HG02970 (cell line): ENCODE results near the gene TPM3.
"Not testable (repeated sequence)": the region's sequence is repeated elsewhere in the genome, so short reads cannot be mapped to it uniquely, and the experiment has no call there.

Experiments
- ATAC-seq: cut with Tn5 transposase; IDR thresholded peaks from one replicate; pipeline ENCODE4 v1.9.1; 2021; ENCODE audit warnings: mild to moderate bottlenecking, moderate library complexity, moderate number of reproducible peaks; ENCODE audit not compliant: unreplicated experiment, low FRiP score

TPM3 gene

DNA sequence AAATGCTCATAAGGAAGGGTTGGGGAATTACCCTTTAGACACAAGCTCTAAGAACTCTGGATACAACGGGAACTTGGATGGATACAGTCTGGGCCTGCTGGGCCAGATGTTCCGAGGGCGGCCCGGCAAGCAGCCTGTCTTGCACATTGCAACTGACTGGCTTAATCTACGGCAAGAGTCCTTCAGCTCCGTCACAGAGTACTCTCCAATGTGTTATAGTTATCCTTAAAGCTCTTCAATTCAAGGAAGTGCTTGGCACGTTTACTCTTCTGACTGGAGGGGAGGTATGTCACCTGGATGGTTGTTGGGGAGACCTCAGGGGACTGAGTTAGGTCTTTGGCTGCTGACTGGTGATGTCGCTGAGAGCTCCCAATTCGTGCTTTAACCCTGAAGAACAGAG lies 15.4 kb upstream of the TPM3 start:
- no peak for ATAC-seq

DNA sequence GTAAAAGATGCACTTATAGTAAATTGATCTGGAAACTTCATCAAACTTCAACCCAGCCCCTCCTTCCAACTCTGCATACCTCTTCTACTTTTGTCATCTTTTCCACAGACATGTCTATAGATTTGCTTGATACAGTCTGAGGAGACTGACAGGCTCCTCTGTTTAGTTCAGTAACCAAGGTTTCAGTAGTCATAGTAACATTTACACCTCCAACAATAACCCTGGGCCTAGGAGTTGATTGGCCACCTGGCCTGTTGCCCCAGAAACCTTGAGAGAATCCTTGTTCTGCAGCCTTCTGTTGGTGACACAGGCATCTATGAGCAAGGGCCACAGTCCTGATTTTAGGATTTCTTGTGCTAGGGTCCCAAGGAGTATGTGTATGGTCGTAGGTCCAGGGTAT lies 14.3 kb upstream of the TPM3 start, which contains the start of gene CFAP141:
Gene CFAP141 (minus strand): TSS at position 138 of the 400 bp plus-strand sequence. CDS start 26 bp downstream, at position 112.
- no peak for ATAC-seq

DNA sequence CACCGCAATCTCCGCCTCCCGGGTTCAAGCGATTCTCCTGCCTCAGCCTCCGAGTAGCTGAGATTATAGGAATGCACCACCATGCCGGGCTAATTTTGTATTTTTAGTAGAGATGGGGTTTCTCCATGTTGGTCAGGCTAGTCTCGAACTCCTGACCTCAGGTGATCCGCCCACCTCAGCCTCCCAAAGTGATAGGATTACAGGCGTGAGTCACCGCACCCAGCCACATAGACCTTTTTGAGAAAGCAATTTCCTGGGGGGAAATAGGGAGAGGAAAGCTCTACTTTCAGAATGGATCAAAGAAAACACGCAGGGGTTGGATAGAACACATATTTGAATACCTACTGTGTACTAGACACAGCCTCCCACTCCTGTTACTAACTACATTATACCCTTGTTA lies 13.9 kb upstream of the TPM3 start:
- not testable (repeated sequence) for ATAC-seq

DNA sequence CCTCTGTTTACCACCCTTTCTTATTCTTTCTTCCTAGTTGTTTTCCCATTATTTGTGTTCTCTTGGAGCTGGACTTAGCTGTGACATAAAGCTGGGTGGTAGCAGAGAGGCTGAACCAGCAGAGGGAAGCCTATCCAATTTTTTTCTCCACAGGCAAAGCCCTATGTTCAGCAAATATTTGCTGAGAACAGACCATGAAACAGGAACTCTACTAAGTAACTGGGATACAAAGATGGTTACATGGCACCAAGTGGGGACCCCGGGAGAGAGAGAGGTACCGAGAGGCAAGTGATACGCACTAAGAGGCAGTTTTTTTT lies 7.6 kb upstream of the TPM3 start:
- no peak for ATAC-seq

DNA sequence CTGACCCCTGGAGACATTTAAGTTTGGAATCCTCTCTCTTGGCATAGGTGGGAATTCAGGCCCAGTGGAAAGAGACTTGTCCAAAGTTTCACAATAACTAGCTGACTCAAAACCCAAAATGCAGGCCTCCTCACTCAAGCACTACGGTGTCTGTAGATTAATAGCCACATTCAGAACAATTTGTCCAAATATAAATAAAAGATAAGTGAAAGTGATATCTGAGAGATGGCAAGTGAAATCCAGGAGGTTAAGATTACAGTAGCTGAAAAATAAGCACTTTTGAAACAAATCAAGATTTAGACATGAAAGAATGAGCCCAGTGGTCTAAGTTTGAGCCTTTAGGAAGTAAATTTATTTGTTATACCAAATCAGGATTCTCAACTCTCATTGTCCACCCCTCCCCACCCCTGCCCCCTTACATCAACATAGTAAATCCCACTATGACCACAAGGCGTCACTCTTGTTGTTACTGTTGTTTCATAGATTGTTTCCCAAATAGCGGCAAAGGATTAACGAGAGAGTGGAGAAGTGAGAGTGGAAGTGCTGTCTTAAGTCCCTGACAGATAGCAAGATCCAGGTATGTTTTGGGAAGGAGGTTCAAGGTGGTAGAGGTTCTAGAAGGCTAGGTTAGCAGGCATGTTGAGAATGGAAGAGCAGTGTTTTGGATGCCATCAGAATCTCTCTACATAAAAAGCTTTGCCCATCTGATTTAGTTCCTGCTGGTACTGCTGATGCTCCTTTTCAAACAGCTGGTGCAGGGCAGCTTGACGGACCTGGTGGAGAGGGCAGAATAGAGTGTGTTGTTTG lies 7.1 kb upstream of the TPM3 start:
- ATAC-seq: no peak

DNA sequence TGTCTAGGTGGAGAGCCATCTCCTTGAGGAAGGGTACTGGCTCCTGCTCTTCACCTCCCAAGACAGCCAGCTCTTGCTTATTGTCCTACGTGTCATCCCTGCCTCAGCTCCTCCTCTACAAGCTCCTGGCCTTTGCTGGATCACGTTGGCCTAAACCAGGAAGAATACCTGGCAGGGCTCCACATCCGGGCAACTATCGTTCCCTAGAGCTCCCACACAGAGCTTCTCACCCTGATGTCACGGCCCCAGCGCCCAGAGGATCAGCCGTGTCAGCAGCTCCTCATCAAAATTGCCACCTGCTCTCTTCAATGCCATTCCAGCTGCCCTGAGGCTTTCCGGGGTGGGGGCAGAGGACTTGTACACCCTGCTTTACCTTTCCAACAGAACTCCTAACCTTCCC lies 1.9 kb upstream of the TPM3 start:
- no peak for ATAC-seq

DNA sequence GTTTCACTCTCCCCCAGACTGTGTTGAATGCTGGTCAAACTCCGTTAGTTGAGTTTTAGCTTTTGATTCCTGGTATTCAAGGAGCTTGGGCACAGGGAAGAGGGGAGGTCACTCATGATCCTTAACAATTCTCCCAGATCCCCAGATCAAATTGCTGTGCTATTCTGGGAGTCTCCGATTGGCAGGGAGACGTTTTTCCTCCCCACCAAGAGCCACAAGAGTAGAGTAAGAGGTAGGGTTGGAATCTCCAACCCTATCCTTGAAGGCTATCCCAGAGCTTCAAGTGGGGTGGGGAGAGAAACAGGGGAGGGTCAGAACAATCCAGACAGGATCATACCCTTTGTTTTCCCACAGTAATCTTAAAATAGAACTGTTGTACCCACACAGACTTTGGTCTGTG lies 576 bp upstream of the TPM3 start:
- no peak for ATAC-seq

DNA sequence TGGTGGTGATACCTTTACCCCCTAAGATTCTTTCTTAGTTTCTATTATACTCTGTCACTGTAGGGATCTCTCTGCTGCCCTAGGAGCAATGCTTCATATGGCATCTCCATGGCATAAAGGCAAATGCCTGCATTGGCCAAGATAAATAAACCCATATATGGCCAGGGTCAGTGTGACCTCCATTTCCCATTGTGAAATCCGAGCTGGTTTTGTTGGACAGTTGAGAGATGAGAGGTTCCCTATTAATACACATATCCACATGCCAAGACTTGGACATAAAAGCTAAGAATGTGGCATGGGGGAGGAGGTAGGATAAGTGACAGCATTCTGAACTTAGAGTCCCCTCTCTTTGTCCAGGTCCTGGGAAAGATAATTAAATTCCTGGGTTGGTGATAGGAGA lies 1.4 kb downstream of the TPM3 start:
- no peak for ATAC-seq

DNA sequence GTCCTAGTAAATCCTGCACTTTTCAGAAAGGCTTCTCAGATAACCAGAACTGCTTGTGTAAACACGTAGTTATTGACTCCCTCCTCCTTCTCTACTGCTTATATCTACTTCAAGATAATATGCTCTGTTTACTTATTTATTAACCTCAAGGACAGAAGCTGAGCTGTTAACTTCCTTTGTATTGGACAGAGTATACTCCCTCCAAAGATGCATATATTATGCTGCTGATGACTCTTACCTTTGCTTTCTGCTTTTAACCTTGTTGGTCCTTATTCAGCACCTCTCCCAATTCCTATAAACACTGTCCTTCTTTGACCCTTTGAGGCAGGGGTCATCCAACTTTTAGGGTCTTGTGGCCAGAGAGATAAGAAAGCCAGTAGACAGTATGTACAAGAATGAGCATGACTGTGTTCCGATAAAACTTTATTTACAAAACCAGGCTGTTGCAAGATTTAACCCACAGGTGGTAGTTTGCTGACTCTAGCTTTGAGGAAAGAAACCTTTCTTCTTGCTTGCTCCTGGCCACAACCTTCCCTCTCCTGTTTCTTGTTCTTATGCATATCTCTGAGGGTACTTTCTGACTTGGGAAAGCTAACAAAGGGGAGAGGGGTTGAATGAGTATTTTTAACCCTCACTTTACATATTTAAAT lies 4.9 kb downstream of the TPM3 start:
- no peak for ATAC-seq

DNA sequence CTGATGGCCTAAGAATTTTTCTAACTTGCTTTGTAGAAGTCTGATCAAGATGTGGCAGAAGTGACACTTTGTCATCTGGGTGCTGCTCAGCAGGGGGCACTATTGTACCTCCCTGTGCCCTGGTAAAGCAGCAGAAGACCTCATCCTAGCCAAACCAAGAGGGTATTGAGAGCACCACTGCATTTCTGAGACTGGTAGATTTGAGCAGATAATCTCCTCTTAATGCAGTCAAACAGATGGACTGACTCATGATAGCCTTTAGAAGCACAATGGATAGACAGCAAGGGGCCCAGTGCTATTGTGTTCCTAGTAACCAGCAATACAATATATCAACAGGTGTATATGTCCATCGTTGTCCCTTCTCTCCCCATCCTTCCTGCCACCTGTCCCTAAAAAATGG lies 5.7 kb downstream of the TPM3 start:
- no peak for ATAC-seq

DNA sequence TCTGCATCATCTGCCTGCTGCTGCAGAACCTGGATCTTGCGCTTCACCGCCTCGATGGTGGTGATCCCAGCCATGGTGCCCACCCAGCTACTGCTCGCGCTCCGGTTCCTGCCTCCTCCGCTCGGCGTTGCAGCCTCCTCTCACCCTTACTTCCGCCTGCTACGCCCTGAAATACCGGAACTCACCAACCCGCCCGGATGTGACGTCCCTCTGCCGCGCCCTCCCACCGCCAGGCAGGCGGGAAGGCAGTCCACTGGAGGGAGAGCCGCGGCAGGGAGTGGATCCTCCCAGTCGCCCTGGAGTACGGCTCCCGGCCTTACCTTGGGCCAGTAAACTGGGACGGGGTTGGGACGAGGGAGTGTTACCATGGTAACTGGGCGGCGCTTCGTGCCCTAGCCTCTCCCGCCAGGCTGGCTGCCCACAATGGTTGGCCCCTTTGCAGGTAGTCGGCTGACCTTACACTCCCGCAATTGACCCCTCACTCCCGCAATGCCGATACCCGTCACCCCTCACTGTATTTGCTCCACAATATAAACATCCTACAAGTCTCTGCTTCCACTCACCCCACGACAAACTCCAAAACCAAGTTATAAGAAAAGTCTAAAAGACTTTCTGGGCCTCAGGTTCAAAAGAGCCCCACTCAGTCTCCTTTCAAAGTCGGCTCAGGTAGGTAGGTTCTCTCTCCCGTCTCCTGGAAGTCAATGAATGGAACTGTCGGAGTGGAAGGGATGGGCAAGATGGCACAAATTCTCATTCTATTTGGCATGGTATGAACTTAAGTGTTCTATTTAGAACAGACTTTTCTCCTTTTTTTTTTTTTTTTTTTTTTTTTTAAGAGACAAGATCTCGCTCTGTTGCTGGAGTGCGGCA lies 8.6 kb downstream of the TPM3 start:
- ATAC-seq: peak; percentile 66

DNA sequence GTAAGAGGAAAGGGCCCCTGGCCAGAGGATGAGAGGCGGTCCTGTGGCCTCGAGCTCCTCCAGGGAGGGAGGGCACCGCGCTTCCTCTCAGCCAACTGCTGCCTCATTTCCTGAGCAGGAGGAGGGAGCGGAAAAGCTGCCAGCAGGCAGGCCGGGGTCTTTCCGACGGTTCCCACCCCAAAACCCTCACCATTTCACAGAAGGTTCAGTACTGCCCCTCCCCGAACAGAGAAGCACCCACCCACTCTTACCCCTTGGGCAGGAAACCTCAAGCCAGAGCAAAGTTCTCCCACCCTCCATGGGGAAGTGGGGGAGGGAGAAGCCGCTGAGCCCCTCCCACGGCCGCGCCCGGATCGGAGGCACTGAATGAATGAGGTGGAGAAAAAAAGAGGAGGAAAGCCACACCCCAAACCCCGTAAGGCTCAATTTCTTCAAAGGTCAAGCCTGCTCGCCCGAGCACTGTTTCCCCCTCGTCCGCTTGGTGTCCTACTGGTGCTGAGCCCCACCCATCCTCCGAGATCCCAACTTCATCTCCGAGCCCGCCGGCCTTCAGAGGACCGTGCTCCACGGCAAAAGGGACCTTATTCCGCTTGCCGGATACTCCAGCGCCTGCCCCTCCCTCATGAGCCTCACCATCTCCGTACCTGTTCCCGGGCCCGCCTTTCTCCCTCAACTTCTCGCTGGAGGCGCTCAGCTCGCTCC lies 9.4 kb downstream of the TPM3 start:
- ATAC-seq: no peak

DNA sequence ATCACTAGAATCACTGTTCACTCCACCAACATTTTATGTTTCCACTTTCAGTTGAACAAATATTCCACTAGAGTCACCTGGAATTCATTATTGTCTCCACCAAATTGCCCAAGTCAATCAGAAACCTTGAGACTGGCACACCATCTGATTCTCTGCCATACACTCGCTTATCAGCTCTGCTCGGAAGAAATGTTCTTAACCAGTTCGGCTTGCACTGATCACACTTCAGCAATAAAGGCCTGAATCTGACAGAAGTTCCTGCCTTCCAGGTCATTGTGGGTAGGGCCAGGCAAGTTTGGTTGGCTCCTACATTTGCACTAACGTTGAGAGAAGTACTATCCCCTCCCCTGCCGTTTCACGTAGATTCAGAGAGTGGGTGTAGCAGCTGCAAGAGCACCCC lies 10.0 kb downstream of the TPM3 start:
- no peak for ATAC-seq

DNA sequence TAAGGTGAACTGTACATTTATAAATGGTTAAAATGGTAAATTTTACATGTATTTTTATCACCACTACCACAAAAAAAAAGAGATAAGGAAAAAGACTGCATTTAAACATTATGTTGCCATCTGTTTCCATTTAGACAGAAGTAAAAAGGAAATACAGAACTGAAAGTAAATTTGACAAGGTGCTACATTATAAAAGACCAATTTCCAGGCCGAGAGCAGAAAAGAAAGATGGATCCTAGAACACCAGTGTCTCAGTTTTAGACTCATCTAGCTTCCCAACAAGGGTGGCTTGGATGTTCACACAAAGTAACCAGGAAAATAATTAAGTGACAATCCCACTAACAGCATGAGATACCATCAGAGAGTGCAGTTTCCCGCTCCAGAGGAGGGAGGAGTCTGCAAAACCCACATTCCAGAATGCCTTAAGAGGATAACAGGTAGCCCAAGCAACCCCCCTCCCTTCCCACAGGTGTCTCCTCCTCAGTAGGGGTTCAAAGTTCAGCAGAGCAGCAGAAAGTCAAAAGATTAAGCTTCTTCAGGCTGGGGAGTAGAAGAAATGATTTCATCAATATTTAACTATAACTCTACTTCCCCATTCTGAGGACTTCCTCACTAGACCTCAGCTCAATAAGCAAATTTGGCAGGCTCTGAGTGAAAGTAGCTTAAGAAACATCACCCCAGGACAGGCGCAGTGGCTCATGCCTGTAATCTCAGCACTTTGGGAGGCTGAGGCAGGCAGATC lies 11.8 kb downstream of the TPM3 start:
- no peak for ATAC-seq

DNA sequence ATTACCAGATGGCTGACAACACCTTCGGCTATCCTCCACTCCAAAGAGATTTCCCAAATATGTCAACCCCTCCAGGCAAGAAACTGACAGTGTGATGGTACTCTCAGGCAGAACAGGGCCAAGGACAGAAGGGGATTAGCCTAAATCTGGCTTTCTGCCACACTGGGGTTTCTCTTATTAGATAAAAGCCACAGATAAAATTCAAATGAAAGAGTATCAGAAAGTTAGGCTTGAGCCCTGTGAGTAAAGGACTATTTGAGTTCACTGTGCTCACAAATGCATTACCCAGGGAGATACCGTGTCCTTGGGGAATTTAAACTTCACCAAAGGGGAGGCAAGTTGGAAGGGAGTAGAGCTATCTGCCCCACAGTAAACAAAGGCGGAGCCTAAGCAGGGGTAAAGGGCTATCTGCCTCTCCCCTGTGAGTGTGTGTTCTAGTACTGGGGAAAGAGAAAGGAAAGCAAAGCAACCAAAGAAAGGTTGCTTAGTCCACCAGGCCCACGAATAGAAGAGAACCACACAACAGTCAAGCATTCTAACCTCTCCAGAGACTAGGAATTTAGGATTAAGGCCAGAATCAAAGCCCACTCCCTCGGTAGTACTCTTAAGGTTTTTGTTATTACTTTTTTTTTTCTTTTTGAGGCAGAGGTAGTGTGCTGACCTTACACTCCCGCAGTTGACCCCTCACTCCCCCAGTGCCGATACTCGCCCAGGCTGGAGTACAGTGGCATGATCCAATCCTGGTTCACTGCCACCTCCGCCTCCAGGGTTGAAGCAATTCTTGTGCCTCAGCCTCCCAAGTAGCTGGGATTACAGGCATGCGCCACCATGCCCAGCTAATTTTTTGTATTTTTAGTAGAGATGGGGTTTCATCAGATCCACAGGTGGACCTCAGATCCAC lies 12.7 kb downstream of the TPM3 start:
- no peak for ATAC-seq

DNA sequence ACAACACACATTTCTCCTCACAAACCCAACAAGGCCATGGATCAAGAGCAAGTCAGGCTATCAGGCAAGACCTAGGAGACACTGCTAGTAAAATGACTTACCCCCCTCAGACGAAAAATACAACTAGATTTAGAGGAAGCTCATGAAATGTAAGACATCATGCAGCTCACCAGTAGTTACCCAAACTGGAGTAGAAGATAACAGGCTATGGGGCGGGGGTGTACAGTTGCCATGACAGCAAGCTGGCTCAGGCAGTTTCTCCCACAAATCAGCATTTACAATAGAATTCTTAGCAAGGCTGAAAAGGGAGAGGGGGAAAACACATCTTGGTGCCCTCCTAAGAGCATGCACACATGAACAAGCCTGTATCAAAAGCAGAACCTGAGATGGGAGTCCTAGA lies 13.9 kb downstream of the TPM3 start:
- no peak for ATAC-seq

DNA sequence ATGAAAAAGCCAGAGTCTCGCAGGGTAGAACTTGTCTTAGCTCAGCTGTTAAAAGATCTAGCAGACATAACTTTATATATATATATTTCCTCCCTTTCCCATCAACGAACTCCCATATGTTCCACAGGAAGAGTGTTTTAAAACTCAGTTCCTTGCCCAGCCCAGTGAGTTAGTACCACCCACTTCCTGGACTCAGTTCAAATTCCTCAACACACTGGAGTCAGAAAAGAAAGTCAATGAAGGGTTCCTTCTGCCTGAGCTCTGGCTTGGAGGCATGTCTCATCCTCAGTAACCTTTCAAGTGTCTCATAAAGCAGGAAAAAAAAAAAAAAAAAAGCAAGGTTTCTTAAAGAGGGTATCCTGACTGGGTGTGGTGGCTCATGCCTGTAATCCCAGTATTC lies 15.6 kb downstream of the TPM3 start:
- ATAC-seq: no peak

DNA sequence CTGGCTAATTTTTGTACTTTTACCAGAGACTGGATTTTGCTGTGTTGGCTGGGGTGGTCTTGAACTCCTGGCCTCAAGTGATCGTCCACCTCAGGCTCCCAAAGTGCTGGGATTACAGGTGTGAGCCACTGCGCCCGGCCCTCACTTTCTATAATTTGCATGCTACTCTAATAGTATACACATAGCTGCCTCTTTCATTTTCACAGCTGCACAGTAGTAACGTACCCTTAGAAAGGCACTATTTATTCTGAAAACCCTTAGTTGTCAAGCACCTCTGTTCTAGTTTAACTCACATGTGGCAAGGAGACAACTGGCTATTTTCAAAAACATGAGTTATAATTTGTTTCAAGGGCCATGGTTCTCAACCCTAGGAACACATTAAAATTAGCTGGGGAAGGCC lies 17.2 kb downstream of the TPM3 start:
- no peak for ATAC-seq

DNA sequence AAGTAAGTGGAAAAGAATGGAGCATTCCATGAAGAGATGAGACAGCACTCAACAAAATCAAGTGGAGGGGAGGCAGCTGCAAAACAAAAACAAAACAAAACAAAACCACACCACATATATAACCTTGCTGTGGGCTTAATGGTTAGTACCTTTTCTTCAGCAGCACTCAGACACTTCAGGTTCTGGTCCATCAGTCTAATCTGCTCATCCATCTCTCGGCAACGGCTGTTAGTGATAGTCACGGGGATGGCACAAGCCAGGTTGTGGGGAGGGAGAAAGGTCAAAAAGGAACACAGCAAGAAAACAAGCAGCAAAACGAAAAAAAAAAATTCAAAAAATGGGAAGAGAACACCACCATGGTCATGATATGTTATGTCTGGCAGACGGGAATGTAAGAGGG lies 20.0 kb downstream of the TPM3 start:
- ATAC-seq: no peak
